GM12864 (cell line): Measurements from ENCODE around the gene CLSTN2.

Source experiments
- DNase-seq: peaks from one replicate; pipeline ENCODE4 v3.0.0-alpha.2; 2011; ENCODE audit warnings: low read depth
- H3K4me3 ChIP-seq: 2 replicates; pipeline ENCODE4 v1.5.1; 2011; ENCODE audit warnings: mild to moderate bottlenecking, low read depth, low read length, control low read depth
- TF ChIP-seq, protein P1 (sequence below): IDR thresholded peaks from 2 replicates; pipeline ENCODE4 v1.5.1; 2011; ENCODE audit warnings: low read depth, mild to moderate bottlenecking, moderate library complexity, low read length, control low read depth, inconsistent platforms; ENCODE audit errors: missing control alignments

The CLSTN2 gene

DNA sequence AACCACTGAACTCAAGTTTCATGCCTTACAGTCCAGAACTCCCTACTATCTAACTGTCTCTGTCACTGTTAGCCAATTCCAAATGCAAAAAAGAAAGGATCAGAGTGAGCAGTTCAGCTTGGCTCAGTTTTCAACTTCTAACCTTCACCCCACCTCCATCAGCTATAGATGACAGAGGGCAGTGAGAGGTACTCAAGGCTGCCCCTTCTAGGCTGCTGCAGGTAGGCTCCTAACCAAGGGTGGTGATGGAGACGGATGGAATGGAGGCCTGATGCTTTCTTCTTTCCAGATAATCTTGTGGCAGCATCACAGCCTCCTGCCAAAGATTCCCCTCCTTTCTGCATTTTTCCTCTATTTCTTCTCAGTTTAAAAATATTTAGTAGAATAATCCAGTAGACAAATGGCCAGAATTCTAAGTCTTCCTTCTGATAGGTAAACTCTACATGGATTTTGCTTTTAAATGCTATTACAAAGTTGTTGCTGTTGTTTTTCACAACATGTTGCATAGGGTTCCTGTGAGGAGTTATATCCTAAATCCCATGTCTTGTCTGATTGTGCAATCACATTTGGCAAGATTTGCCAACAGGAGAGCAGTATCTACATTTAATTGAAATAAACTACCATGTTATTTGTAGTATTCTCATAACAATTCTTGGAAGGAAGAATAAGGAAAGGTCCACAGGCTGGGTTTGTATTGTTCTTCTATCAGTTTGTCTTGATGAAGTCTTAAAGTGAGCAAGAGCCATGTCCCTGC lies 441.3 kb downstream of the CLSTN2 start:
- H3K4me3 ChIP-seq: no peak overlapping the region
- DNase-seq: no peak
- TF ChIP-seq, protein P1, sequence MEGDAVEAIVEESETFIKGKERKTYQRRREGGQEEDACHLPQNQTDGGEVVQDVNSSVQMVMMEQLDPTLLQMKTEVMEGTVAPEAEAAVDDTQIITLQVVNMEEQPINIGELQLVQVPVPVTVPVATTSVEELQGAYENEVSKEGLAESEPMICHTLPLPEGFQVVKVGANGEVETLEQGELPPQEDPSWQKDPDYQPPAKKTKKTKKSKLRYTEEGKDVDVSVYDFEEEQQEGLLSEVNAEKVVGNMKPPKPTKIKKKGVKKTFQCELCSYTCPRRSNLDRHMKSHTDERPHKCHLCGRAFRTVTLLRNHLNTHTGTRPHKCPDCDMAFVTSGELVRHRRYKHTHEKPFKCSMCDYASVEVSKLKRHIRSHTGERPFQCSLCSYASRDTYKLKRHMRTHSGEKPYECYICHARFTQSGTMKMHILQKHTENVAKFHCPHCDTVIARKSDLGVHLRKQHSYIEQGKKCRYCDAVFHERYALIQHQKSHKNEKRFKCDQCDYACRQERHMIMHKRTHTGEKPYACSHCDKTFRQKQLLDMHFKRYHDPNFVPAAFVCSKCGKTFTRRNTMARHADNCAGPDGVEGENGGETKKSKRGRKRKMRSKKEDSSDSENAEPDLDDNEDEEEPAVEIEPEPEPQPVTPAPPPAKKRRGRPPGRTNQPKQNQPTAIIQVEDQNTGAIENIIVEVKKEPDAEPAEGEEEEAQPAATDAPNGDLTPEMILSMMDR: no peak

DNA sequence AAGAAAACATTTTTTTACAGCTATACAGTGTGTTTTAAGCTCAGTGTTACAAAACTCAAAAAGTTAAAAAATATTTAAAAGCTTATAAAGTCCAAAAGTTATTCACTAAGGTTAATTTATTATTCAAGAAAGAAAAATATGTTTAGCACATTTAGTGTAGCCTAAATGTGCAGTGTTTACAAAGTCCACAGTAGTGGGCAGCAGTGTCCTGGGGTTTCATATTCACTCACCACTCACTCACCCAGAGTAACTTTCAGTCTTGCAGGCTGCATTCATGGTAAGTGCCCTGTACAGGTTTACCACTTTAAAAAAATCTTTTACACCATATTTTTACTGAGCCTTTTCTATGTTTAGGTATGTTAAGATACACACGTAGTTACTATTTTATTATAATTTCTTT lies 442.7 kb downstream of the CLSTN2 start:
- DNase-seq: no peak
- TF ChIP-seq, protein P1: no peak
- H3K4me3 ChIP-seq: no peak overlapping the region

DNA sequence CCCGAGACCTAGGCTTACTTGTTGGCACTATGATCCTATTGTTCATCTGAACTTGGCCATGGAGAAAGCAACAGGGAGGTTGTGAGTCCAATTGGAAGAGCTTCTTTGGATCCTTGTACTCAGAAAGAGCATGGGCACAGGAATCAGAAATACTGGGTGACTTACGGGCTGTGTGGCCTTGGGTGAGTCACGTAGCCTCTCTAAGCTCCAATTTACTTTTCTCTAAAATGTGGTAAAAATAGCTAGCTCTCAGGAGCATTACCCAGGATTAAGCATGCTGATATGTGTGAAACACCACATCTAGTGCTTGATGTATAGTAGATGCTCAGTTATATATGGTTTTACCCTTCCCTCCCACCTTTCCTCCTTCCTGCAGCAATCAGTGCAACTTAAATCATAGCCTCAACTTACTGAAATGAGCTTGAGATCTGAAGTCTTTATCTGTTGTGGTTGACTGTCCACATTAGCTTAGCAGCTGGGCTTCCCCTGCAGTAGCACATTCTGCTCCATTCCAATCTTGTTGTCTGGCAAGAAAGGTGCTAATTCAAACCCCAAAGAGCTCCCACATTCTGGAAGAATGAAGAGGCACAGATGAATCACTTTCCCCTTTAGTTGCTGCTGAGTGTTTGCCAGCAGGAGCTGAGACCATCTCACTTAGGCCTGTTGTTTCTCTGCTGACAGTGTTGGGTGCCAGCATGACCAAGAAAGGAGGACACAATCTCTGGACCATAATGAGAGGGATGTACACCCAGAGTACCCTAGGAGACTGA lies 443.8 kb downstream of the CLSTN2 start:
- H3K4me3 ChIP-seq: no peak overlapping the region
- no peak for DNase-seq
- TF ChIP-seq, protein P1: no peak

DNA sequence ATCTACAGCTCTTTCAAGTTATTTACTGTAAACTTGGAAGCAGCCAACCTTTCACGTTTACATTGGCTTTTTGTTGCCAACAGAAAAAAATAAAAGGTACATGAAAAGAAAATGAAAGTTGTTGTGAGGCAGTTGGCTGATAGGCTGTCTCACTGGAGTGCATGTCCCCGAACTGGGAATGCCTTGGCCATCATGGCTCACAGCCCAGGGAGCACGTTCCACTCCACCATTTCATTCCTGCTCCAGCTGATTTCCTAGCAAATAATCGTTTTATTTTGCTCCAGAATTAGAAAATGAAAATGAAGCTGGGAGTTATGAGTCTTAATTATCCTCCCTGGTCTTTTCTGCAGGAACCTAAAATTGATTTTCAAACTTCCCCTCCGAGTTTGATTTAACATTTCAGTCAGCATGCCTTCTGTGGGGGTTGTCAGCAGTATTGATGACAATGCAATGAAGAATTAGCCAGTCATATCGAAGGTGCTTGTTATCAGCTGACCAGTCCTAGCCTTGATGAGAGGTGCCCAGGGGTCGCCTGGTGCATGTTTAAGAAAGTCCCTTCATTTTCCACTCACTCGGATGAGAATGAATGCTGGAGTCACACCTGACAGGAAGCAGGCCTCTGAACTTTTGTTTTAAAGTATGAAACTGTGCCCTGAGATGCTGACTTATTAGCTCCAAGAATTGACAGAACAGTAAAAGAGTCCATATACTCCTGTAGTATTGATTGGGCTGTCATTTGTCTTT lies 449.2 kb downstream of the CLSTN2 start:
- TF ChIP-seq, protein P1: no peak
- DNase-seq: no peak
- no peak overlapping the region for H3K4me3 ChIP-seq

DNA sequence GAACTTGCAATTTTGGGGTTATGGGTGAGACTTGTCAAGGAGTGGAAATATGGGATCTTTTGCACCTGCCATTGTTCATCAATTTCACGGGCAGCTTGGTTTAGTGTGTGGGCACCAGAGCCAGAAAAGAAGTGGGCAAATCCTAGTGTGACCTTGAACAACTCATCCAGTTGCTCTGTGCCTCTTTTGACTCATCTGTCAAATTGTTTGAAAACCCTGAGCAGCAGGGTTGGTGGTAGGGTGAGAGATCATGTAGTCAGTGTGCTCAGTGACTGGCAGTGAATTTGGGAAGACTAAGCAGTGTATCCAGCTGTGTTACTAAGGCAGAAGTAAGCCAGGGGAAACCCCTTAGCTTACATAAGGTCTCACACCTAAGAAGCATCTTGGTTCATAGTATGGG lies 449.9 kb downstream of the CLSTN2 start:
- no peak for DNase-seq
- no peak overlapping the region for H3K4me3 ChIP-seq
- TF ChIP-seq, protein P1: no peak

DNA sequence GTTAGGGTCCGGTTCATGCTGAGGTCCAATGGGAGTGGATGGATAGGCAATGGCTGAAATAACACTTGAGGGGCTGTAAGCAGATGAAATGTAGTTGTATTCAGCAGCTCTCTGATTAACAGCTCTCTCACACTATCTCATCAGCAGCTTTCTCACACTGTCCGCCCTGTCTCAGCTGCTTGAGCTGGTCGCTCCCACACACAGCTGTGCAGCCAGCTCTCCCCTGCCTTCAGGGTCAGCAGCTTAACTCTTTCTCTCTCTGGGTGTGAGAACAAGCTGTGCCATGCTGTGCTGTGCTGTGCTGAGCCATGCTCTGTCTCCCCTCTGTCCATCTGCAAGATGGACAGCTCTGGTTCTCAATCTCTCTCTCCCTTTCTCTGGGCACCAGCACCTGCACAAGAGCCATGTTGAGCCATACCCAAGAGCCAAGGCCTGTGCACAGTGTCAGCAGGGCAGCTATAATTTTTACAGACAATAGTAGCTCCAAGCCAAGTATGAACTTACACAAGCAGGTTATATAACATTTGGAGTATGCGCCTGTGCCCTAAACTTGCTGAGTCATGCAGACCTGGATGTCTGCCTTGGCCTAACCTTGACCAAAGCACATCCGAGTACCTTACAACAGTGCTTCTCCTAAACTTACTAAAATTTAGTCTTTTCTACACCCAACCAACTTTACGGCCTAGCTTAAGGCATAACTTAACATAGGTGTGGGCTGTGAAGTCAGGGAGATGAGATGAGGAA lies 451.5 kb downstream of the CLSTN2 start:
- no peak for DNase-seq
- H3K4me3 ChIP-seq: no peak overlapping the region
- TF ChIP-seq, protein P1: no peak
